Stimulated activated CD8-positive, alpha-beta memory T cell treated with anti-CD3 and anti-CD28 coated beads, Interleukin-7, amount 100 ng/mL, for 24 hours (primary cell): Measurements from ENCODE around the gene COL9A3.

Experiments used
- DNase-seq: peaks from one replicate; pipeline ENCODE4 v3.0.0-alpha.2; 2020; ENCODE audit warnings: low read depth

Gene COL9A3

GRCh38 chr20:62778601-62779416 is 38.0 kb upstream of the COL9A3 start:
- DNase-seq = no peak

GRCh38 chr20:62779417-62779685 is 37.5 kb upstream of the COL9A3 start:
- no peak for DNase-seq

- no peak for DNase-seq
These were observed 36.6 kb upstream of the COL9A3 start for GRCh38 chr20:62780204-62780603.

GRCh38 chr20:62780696-62781095 is 36.2 kb upstream of the COL9A3 start:
- no peak for DNase-seq

GRCh38 chr20:62782149-62782892 is 34.5 kb upstream of the COL9A3 start:
- no peak for DNase-seq

DNA sequence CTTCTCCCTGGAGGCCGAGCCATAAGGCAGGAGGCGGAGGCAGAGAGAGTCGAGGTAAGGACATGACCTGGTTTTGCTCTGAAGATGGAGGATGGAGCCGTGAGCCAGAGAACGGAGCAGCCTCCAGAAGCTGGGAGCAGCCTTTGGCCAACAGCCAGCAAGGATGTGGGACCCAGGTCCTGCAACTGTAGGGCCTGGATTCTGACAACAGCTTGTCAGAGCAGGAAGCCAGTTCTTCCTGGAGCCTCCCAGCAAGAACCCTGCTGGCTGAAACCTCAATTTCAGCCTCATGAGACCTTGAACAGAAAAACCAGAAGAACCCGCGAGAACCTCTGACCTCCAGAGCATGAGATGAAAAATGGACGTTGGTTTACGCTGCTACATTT is 34.0 kb upstream of the COL9A3 start:
- no peak for DNase-seq

DNA sequence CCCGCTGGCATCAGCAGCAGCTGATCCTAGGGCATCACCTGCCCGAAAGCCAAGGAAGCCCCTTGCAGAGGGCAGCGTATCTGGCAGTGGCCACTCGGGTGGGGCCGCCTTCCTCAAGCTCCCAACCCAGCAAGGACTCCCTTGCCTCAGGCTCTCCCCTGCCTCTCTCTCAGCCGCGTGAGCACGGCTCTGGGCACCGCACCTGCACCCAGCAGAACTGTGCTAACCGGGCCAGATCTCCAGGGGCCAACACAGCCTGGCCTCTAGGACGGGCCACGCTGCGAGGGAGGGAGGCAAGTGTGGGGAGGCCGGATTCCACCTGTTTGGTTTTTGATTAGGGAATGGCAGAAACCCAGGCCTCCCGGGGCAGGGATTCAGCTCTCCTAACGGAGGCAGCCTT is 32.4 kb upstream of the COL9A3 start:
- no peak for DNase-seq

DNA sequence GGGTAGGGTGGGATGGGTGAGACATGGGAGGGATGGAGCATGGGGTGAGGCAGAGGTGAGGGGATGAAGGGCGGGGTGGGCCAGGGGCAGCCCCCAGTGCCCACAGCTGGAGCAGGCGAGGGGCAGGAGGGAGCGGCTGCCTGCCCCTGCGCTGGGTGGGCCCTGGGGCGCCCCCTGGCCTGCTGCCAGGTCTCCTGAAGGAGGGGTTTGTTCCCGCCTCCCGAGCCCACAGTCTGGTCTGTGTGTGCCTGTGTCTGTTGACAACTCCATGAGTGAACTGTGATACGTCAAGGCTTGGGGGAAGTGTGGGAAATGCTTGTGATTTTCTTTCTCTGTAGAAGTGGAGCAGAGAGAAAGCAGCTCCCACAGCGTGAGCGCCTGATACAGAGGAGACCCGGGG is 31.5 kb upstream of the COL9A3 start:
- DNase-seq = no peak

- DNase-seq = no peak
These were observed 30.7 kb upstream of the COL9A3 start for GRCh38 chr20:62786157-62786556.

- no peak for DNase-seq
These were observed 29.5 kb upstream of the COL9A3 start for GRCh38 chr20:62787321-62787720.

- DNase-seq = no peak
These were observed 29.0 kb upstream of the COL9A3 start for GRCh38 chr20:62787866-62788265.

- DNase-seq = no peak
These were observed 28.2 kb upstream of the COL9A3 start for GRCh38 chr20:62788607-62789006.

DNA sequence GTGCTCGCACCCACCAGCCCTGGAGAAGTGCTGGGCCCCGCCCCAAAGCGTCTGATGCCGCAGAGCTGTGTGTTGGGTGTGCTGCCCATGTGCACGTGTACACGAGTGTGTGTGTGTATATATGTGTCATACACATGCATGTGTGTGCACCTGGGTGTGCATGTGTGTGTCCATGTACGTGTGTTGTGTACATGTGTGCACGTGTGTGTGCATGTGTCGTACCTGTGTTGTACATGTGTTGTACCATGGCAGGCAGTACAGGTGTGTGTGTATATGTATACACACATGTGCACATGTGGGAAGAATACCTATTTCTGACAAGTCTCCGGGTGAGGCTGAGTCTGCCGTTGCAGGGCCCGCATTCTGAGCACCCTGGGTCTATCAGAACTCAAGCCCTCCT is 26.8 kb upstream of the COL9A3 start:
- no peak for DNase-seq

DNA sequence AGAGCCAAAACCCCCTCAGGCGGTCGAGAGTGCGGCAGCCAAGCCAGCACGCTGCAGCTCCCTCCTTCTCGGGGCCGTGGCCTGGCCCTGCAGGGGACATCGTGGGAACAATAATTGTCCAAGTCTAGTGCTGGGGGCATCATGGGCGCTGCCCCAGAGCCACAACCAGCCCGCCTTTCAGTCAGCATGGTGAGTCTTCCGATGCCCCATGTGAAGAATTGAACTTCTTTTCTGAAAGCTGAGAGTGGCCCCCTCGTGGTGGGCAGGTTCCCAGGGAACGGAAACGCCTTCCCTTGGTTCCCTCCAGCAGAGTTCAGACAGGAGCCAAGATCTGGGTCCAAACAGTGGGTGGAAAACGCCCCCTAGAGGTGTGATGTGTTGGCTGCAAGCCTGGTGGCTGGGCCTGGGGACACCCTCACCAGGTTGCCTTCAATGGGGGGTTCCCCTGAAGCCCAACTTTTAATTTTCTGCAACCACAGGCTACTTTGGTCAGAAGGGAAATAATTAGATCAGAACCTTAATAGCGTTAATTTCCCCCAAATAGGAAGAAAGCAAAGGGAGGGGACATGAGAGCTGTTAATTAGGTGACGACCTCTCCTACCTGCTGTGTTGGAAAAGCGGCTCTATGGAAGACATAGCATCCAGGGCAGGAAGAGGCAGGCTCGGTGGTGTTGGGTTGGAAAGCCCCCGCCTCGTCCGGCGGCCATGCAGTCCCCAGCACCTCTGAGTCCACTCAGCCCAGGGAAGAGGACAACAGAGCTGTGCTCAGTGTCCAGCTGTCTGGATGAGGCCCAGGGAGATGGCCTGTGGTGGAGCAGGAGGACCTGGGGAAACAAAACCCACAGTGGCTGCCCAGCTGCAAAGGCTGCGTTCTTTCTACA is 25.3 kb upstream of the COL9A3 start:
- peak; percentile 47 for DNase-seq

- DNase-seq = no peak
These were observed 24.5 kb upstream of the COL9A3 start for GRCh38 chr20:62792182-62792939.

GRCh38 chr20:62792940-62793756 is 23.7 kb upstream of the COL9A3 start:
- DNase-seq = no peak

GRCh38 chr20:62793757-62794006 is 23.2 kb upstream of the COL9A3 start:
- no peak for DNase-seq

DNA sequence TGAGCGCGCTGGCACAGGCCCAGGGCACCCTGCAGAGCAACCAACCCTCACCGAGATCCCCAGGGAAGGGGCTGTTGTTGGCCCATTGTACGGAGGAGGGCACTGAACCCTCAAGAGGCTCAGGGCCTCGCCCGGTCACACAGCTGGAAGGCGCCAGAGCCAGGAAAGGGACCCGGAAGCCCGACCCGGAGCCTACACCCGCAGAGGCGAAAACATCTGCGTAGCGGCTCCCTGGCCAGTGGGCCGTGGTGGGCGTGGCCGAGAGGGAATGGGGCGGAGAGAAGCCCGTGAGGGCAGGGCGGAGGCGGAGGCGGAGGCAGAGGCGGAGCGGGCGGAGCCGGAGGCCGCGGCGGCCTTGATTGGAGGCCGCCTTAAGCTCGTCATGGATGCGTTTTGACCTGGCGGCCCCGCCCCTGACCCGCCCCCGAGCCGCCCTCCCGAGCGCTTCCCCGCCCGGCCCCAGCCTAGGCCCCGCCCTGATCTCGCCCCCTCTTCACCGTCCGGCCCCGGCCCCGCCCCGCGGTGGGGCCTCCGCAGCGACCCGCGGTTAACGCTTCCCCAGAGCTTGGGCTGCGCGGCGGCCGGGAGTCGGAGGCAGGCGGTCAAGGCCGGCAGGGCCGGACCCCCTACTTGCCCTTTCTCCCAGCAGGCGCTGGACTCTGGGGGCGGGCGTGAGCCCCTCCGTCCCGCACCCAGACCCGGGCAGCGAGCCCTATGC is 22.7 kb upstream of the COL9A3 start:
- peak; percentile 84 for DNase-seq

DNA sequence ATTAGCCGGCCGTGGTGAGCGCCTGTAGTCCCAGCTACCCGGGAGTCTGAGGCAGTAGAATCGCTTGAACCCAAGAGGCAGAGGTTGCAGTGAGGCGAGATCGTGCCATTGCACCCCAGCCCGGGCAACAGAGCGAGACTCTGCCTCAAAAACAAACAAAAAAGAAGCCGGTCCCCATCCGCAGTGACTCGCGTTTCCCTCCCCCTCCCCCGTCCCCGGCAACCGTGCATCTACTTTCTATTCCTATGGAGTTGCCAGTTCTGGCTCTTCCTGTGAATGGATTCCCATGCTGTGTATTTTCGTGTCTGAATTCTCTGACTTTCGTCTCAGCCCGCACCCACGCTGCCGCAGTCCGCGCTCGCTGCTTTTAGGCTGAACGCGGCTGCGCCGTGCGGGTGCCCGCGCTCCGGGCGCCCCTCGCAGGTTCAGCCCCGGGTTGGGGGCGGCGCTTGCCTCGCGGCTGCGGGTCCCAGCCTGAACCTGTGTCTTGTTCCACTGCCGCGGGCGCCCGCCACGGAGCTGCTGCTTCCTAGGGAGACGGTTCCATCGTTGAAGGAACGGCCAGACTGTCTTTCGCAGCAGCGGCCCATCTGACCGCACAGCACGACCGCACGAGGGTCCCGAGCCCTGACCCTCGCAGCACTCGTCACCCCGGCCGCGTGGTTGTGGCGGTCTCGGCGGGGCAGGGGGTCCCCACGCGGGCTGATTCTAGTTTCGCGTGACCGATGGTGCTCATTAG is 21.7 kb upstream of the COL9A3 start:
- no peak for DNase-seq
